HepG2 (cell line): Measurements from ENCODE around the gene PSPH. TPM values are rescaled to one million over a fixed set of nuclear protein-coding genes. Genes with fewer than 3 reads are reported as not detected.

ENCODE experiments used
- HNRNPLL ChIP-seq: fragments of 200-400 bp; formaldehyde crosslinking; IDR thresholded peaks from 2 replicates; pipeline ENCODE4 v1.6.1; 2017; ENCODE audit warnings: mild to moderate bottlenecking, low read depth, low read length; ENCODE audit not compliant: poor library complexity, severe bottlenecking
- IKZF4 ChIP-seq: sonication (generic); formaldehyde crosslinking; IDR thresholded peaks from 2 replicates; pipeline ENCODE4 v1.5.1; 2020; ENCODE audit warnings: borderline replicate concordance, mild to moderate bottlenecking, low read depth, missing genetic modification reagents; ENCODE audit errors: not compliant biosample characterization
- KDM5A ChIP-seq: fragments of 200-600 bp; sonication (generic); IDR thresholded peaks from 2 replicates; pipeline ENCODE4 v1.7.0; 2018; ENCODE audit warnings: antibody characterized with exemption, mild to moderate bottlenecking, low read length, borderline replicate concordance
- MAX ChIP-seq: IDR thresholded peaks from 2 replicates; pipeline ENCODE4 v1.6.1; 2012; ENCODE audit warnings: inconsistent platforms
- MAZ ChIP-seq, 2 experiments: sonication (generic) in 1 of 2; formaldehyde crosslinking in 1 of 2; IDR thresholded peaks; 2 replicates each; pipeline versions ENCODE4 v1.5.0 to v1.6.1; 2012 to 2020; ENCODE audit warnings: low read depth in 2 of 2, mild to moderate bottlenecking in 2 of 2, borderline replicate concordance in 1 of 2, improper control_type of control experiment in 1 of 2, low read length in 1 of 2, missing genetic modification reagents in 1 of 2, moderate library complexity in 1 of 2
- PHF8 ChIP-seq: sonication (generic); formaldehyde crosslinking; IDR thresholded peaks from 2 replicates; pipeline ENCODE4 v1.5.0; 2020; ENCODE audit warnings: missing genetic modification reagents
- SALL1 ChIP-seq: sonication (generic); formaldehyde crosslinking; IDR thresholded peaks from 2 replicates; pipeline ENCODE4 v1.8.0; 2022; ENCODE audit warnings: mild to moderate bottlenecking, missing genetic modification reagents
- SMARCC2 ChIP-seq: fragments of 450-650 bp; IDR thresholded peaks from 2 replicates; pipeline ENCODE4 v1.6.1; 2017; ENCODE audit warnings: antibody characterized with exemption, mild to moderate bottlenecking
- TIGD3 ChIP-seq: sonication (generic); formaldehyde crosslinking; IDR thresholded peaks from 2 replicates; pipeline ENCODE4 v1.5.1; 2020; ENCODE audit warnings: mild to moderate bottlenecking, missing genetic modification reagents, borderline replicate concordance
- ZNF619 ChIP-seq: sonication (generic); formaldehyde crosslinking; IDR thresholded peaks from 2 replicates; pipeline ENCODE4 v1.4.0; 2020; ENCODE audit warnings: mild to moderate bottlenecking, missing genetic modification reagents
- ZNF670 ChIP-seq: sonication (generic); formaldehyde crosslinking; IDR thresholded peaks from 2 replicates; pipeline ENCODE4 v1.8.0; 2022; ENCODE audit warnings: mild to moderate bottlenecking, missing genetic modification reagents, borderline replicate concordance
- polyA plus RNA-seq, 8 experiments: library from polyadenylated mRNA; depleted of rRNA in 3 of 8; stranded (reverse) in 7 of 8; unstranded in 1 of 8; fragments of >200 nt; fragmentation: Illumina TruSeq in 4 of 8; extraction: Trizol in 4 of 8; gene quantifications; 2 replicates each; pipeline versions ENCODE4 v1.2.1 to v1.2.3, GENCODE V29; 2011 to 2016; ENCODE audit warnings: low read depth in 4 of 8, missing spikeins in 1 of 8, mixed read lengths in 1 of 8; ENCODE audit not compliant: insufficient read depth in 1 of 8
- total RNA-seq, 5 experiments: library from RNA; depleted of rRNA; stranded (reverse); fragments of >200 nt; fragmentation: Illumina TruSeq; extraction: Trizol; gene quantifications; 2 replicates each; pipeline ENCODE4 v1.2.3, GENCODE V29; 2016; ENCODE audit warnings: low read depth in 1 of 5
- TF ChIP-seq, protein P1 (sequence below): sonication (generic); formaldehyde crosslinking; IDR thresholded peaks from 2 replicates; pipeline ENCODE4 v1.5.1; 2020; ENCODE audit warnings: mild to moderate bottlenecking, moderate library complexity, missing genetic modification reagents
- TF ChIP-seq, protein P2 (sequence below): sonication (generic); formaldehyde crosslinking; IDR thresholded peaks from 2 replicates; pipeline ENCODE4 v1.9.0; 2021; ENCODE audit warnings: missing genetic modification reagents, mild to moderate bottlenecking, borderline replicate concordance
- TF ChIP-seq, protein P3 (sequence below): IDR thresholded peaks from 2 replicates; pipeline ENCODE4 v1.6.1; 2016; ENCODE audit warnings: low read depth, missing genetic modification reagents, missing compliant biosample characterization
- TF ChIP-seq, protein P4 (sequence below): IDR thresholded peaks from 2 replicates; pipeline ENCODE4 v1.6.1; 2016; ENCODE audit warnings: mild to moderate bottlenecking, missing biosample characterization, missing genetic modification reagents

PSPH gene
- total and polyA plus RNA-seq, 2 of the 13 experiments (the other 11 are each of a cell fraction or from before 2014, with no cell fraction given): 85.5 to 124 TPM

- TF ChIP-seq SALL1 (CRISPR knock-in tag) (peak; percentile 52), ZNF670 (no peak), IKZF4 (CRISPR knock-in tag) (no peak), MAX (peak; percentile 63), MAZ (IDR thresholded peaks at IDR 0.05; ENCODE audit: borderline replicate concordance, low read depth, low read length) (no peak), MAZ (CRISPR knock-in tag; IDR thresholded peaks at IDR 0.05; ENCODE audit: low read depth) (no peak), SMARCC2 (no peak), TIGD3 (no peak), HNRNPLL (no peak), PHF8 (no peak), ZNF619 (CRISPR knock-in tag) (no peak), KDM5A (no peak)
- TF ChIP-seq, protein P1, sequence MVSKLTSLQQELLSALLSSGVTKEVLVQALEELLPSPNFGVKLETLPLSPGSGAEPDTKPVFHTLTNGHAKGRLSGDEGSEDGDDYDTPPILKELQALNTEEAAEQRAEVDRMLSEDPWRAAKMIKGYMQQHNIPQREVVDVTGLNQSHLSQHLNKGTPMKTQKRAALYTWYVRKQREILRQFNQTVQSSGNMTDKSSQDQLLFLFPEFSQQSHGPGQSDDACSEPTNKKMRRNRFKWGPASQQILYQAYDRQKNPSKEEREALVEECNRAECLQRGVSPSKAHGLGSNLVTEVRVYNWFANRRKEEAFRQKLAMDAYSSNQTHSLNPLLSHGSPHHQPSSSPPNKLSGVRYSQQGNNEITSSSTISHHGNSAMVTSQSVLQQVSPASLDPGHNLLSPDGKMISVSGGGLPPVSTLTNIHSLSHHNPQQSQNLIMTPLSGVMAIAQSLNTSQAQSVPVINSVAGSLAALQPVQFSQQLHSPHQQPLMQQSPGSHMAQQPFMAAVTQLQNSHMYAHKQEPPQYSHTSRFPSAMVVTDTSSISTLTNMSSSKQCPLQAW (CRISPR knock-in tag): 0 out of 2 replicates have a peak, but pooled peaks have one; percentile 23
- TF ChIP-seq, protein P2, sequence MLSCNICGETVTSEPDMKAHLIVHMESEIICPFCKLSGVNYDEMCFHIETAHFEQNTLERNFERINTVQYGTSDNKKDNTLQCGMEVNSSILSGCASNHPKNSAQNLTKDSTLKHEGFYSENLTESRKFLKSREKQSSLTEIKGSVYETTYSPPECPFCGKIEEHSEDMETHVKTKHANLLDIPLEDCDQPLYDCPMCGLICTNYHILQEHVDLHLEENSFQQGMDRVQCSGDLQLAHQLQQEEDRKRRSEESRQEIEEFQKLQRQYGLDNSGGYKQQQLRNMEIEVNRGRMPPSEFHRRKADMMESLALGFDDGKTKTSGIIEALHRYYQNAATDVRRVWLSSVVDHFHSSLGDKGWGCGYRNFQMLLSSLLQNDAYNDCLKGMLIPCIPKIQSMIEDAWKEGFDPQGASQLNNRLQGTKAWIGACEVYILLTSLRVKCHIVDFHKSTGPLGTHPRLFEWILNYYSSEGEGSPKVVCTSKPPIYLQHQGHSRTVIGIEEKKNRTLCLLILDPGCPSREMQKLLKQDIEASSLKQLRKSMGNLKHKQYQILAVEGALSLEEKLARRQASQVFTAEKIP (CRISPR knock-in tag): no peak
- TF ChIP-seq, protein P3, sequence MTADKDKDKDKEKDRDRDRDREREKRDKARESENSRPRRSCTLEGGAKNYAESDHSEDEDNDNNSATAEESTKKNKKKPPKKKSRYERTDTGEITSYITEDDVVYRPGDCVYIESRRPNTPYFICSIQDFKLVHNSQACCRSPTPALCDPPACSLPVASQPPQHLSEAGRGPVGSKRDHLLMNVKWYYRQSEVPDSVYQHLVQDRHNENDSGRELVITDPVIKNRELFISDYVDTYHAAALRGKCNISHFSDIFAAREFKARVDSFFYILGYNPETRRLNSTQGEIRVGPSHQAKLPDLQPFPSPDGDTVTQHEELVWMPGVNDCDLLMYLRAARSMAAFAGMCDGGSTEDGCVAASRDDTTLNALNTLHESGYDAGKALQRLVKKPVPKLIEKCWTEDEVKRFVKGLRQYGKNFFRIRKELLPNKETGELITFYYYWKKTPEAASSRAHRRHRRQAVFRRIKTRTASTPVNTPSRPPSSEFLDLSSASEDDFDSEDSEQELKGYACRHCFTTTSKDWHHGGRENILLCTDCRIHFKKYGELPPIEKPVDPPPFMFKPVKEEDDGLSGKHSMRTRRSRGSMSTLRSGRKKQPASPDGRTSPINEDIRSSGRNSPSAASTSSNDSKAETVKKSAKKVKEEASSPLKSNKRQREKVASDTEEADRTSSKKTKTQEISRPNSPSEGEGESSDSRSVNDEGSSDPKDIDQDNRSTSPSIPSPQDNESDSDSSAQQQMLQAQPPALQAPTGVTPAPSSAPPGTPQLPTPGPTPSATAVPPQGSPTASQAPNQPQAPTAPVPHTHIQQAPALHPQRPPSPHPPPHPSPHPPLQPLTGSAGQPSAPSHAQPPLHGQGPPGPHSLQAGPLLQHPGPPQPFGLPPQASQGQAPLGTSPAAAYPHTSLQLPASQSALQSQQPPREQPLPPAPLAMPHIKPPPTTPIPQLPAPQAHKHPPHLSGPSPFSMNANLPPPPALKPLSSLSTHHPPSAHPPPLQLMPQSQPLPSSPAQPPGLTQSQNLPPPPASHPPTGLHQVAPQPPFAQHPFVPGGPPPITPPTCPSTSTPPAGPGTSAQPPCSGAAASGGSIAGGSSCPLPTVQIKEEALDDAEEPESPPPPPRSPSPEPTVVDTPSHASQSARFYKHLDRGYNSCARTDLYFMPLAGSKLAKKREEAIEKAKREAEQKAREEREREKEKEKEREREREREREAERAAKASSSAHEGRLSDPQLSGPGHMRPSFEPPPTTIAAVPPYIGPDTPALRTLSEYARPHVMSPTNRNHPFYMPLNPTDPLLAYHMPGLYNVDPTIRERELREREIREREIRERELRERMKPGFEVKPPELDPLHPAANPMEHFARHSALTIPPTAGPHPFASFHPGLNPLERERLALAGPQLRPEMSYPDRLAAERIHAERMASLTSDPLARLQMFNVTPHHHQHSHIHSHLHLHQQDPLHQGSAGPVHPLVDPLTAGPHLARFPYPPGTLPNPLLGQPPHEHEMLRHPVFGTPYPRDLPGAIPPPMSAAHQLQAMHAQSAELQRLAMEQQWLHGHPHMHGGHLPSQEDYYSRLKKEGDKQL (CRISPR knock-in tag): no peak
- TF ChIP-seq, protein P4, sequence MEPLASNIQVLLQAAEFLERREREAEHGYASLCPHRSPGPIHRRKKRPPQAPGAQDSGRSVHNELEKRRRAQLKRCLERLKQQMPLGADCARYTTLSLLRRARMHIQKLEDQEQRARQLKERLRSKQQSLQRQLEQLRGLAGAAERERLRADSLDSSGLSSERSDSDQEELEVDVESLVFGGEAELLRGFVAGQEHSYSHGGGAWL (CRISPR knock-in tag): no peak
Observed at GRCh38 chr7:55965805-55966421, 85.3 kb downstream of the PSPH start (continued).
